GM18499 (cell line): ENCODE results near the gene SLC35E3.
"Not testable (repeated sequence)": the region's sequence is repeated elsewhere in the genome, so short reads cannot be mapped to it uniquely, and the experiment has no call there.

Experiments
- ATAC-seq: cut with Tn5 transposase; IDR thresholded peaks from one replicate; pipeline ENCODE4 v1.9.1; 2021; ENCODE audit warnings: moderate number of reproducible peaks; ENCODE audit not compliant: insufficient read depth, unreplicated experiment

Gene SLC35E3

DNA sequence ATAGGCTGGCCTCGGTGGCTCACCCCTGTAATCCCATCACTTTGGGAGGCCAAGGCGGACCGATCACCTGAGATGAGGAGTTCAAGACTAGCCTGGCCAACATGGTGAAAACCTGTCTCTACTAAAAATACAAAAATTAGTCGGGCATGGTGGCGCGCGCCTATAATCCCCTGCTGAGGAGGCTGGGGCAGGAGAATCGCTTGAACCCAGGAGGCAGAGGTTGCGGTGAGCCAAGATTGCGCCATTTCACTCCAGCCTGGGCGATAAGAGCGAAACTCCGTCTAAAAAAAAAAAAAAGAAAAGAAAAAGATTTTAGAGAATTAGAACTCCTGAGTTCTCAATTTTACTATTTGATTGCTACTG is 64.0 kb downstream of the SLC35E3 start:
- not testable (repeated sequence) for ATAC-seq

DNA sequence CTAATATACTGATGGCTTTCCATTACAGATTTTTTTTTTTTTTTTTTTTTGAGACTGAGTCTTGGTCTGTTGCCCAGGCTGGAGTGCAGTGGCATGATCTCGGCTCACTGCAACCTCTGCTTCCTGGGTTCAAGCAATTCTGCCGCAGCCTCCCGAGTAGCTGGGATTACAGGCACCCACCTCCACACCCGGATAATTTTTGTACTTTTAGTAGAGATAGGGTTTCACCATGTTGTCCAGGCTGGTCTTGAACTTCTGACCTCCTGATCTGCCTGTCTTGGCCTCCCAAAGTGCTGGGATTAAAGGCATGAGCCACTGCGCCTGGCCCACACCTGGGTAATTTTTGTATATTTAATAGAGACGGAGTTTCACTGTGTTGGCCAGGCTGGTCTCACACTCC is 65.6 kb downstream of the SLC35E3 start:
- not testable (repeated sequence) for ATAC-seq

DNA sequence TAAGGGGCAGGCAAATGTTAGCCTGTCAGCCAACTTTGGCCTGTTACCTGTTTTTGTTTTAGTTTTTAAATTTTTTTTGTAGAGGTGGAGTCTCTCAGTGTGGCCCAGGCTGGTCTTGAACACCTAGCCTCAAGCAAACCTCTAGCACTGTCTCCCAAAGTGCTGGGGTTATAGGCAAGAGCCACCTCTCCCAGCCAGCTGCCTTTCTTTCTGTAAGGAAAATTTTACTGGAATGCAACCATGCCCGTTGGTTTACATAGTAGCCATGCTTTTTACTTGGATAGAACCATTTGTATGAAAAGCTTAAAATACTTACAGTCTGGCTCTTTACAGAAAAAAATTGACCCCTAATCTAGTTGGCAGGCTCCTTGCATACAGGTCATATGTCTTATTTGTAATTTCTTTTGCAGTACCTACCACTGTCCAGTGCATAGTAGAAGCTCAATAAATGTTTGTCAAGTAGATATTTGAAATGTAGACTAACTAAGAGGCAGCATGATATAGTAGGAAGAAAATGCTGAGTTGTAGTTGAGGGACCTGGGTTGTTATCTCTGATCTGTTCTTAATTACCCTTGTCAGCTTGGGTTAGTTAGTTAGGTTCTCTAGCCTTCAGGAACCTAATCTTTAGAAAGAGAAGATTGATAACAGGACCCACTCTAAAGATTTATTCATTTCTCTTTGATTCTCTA is 66.7 kb downstream of the SLC35E3 start:
- no peak for ATAC-seq

GRCh38 chr12:68813242-68813593 is 67.2 kb downstream of the SLC35E3 start:
- no peak for ATAC-seq

DNA sequence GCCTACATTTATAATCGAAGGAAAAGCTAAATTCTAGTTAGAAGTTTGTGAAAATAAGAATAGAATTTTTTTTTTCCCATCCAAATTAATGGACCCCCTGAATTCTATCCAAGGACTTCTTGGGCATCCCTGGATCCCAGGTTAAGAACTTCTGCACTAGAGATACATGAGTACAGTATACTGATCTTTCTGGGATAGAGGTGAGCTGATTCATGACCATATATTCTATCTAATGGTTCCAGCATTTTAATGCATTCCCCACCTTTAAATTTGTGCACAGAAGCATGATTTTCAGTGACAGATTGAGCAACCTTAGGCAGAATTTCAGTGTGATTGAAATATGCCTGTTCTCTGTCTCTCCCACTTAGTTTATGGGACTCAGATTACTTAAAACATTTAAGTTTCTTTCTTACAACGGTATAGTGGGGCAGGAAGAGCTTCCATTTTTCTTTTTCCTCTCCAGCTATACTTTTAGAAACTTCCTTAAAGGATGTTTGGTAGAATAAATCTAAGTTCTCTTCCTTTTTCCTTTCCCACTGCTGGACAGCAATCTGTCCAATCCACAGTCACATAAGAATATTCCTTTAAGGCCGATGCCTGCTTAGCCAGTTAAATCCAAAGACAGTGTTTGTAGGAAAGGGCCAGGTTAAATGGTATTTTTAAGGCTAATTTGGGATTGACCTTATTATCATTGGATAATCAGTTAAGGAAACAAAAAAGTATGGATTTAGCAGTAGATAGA is 68.7 kb downstream of the SLC35E3 start:
- no peak for ATAC-seq

GRCh38 chr12:68815232-68815927 is 69.4 kb downstream of the SLC35E3 start:
- no peak for ATAC-seq

GRCh38 chr12:68815928-68816800 is 70.2 kb downstream of the SLC35E3 start:
- no peak for ATAC-seq

- ATAC-seq, result not testable (repeated sequence)
Measured at GRCh38 chr12:68819481-68819880, 73.5 kb downstream of the SLC35E3 start.

DNA sequence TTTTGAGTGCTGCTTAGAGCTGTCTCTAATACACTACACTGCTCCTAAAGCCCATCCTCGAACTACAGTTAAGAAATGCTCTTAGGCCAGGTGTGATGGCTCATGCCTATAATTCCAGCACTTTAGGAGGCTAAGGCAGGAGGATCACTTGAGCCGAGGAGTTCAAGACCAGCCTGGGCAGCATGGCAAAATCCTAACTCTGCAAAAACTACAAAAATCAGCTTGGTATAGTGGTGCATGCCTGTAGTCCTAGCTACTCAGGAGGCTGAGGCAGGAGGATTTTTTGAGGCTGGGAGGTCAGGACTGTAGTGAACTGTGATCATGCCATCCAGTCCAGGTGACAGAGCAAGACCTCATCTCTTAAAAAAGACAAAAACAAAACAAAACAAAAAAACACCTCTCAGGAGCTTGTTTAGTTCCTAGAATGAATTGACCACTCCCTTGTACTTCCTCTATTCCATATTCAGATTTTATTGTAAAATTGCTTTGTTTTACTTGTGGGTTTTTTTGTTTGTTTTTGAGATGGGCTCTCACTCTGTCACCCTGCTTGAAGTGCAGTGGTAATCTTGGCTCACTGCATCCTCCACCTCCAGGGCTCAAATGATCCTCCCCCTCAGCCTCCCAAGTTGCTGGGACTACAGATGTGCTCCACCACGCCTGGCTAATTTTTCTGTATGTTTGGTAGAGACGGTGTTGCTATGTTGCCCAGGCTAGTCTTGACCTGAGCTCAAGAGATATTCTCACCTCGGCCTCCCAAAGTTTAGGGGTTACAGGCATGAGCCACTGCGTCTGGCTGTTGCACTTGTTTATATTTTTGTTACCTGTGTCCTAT is 75.6 kb downstream of the SLC35E3 start:
- ATAC-seq, result no peak

DNA sequence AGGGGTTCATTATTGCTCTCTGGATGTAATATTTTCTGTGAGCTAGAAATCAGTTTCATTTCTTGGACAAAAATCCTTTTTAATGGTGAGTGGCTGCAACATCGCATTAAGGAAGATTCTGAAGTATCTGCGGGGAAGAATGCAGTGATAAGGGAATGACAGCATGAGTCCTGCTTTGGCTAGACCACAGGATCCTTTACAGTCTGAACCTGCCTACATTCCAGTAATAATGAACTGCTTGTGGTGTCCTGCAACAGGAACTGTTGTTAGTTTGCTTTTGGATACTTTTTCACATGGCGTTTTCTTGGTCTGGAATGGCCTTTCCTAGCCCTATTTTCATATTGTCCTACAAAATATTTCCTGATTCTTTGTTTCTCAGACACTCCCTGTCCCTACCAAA is 77.7 kb downstream of the SLC35E3 start:
- no peak for ATAC-seq

- no peak for ATAC-seq
Measured at GRCh38 chr12:68824131-68824530, 78.2 kb downstream of the SLC35E3 start.

DNA sequence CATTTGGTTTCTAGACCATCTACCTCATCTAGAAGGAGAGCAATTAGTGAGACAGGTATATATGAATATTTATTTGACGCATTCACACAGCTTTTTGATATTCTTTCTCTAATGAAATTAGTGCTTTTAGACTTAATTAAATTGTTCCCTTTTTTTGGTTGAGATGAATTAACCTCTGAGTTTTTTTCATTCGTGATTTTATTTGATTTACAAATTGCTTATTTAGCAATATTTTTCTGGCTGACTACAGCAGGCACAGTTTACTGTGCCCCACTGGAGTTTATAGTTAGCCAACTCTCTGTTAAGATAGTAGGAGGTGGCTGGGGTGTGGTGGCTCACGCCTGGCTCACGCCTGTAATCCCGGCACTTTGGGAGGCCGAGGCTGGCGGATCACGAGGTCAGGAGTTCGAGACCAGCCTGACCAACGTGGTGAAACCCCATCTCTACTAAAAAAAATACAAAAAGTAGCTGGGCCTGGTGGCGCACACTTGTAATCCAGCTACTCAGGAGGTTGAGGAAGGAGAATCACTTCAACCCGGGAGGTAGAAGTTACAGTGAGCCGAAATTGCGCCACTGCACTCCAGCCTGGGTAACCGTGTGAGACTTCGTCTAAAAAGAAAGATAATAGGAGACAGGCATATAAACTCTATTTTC is 78.7 kb downstream of the SLC35E3 start:
- ATAC-seq, result no peak

- no peak for ATAC-seq
Measured at GRCh38 chr12:68825569-68826217, 79.7 kb downstream of the SLC35E3 start.

DNA sequence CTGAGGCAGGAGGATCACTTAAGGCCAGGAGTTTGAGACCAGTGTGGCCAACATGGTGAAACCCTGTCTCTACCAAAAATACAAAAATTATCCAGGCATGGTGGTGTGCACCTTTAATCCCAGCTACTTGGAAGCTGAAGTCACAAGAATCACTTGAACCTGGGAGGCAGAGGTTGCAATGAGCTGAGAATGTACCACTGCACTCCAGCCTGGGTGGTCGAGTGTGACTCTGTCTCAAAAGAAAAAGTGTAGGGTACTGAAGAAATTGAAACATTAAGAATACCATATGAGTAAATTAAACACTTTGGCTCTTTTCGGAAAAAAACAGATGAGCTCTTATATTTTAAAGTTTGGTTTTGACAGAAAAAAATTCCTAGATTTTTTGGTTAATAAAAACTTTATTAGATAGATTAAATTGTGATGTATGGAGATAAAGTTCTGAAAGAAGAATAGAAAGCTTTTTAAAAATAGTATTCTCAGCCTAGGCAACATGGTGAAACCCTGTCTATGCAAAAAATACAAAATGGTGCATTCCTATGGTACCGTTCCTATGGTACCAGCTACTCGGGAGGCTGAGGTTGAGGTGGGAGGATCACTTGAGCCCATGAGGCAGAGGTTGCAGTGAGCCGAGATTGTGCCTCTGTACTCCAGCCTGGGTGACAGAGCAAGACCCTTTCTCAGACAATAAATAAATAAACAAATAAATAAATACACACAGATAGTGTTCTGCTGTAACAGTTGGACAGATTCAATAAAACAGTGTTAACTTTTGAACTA is 82.1 kb downstream of the SLC35E3 start:
- no peak for ATAC-seq

GRCh38 chr12:68828672-68829068 is 82.7 kb downstream of the SLC35E3 start:
- ATAC-seq, result no peak
